Skin of body (tissue), 2 donors: ENCODE results near the gene SLC12A7. TPM values are rescaled to one million over a fixed set of nuclear protein-coding genes. Genes with fewer than 3 reads are reported as not detected.
A peak's percentile ranks its signal among the peaks of the same experiment; 100 is the strongest.
"Not testable (repeated sequence)": the region's sequence is repeated elsewhere in the genome, so short reads cannot be mapped to it uniquely, and the experiment has no call there.

Experiments used
- DNase-seq: peaks from one replicate; lab custom pipeline; 2025; lab: John Stamatoyannopoulos, UW
- total RNA-seq: library from RNA; depleted of rRNA; stranded (reverse); fragments of >200 nt; gene quantifications from one replicate; pipeline ENCODE4 v1.2.3, GENCODE V29; 2014

SLC12A7 gene
- total RNA-seq, 1 donor from 2014 or later, result 13.7 TPM

DNA sequence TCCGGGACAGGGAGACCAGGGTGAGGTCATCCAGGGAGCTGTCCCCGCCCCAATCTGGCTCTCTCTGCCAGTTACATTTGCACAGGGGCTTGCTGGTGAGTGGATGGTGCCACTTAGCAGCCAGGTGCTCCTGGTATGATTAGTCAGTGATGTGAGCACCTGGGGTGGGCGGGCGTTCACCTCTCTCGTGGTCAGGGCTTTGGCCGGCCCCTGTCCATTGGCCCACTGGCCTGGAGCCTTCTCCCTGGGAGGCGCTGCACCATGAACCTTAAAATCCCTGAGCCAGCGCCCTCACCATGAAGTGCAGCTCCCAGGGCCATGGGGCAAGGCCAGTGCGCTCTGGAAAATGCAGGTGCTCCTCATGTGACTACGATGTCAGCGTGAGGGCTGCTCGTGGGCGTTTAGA lies 101.2 kb downstream of the SLC12A7 start:
- no peak for DNase-seq

- DNase-seq, result no peak
Observed at GRCh38 chr5:1010181-1010510, 101.7 kb downstream of the SLC12A7 start.

GRCh38 chr5:1009359-1010180 lies 102.3 kb downstream of the SLC12A7 start:
- no peak for DNase-seq

- no peak for DNase-seq
Observed at GRCh38 chr5:1008451-1009358, 103.2 kb downstream of the SLC12A7 start, which contains the start of gene NKD2. TSS of gene NKD2 (plus strand) at chr5:1008802. CDS start at chr5:1009058, 256 bp downstream.

GRCh38 chr5:1007681-1008450 lies 104.0 kb downstream of the SLC12A7 start:
- no peak for DNase-seq

DNA sequence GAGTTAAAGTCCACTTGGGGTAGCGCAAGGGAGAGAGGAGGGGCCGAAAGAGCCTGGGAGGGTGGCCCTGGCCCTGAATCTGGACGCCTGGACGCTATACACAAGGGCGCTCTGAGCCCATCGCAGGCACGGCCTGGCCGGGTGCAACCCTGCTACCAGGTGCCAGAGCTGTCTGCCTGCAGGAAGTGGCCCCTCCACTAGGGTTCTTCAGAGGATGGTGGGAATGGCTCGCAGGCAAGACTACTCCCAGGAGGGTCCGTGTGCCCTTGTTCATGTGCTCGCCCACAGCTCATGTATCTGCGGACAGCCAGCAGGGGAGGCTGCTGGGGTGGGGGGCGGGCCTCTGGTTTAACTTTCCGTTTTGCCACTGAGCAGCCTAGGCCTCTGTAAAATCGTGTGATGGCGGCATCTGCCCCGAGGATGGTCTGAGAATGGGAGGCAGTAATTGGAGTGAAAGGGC lies 104.6 kb downstream of the SLC12A7 start:
- DNase-seq, result no peak

GRCh38 chr5:1006656-1007071 lies 105.2 kb downstream of the SLC12A7 start:
- DNase-seq, result no peak

DNA sequence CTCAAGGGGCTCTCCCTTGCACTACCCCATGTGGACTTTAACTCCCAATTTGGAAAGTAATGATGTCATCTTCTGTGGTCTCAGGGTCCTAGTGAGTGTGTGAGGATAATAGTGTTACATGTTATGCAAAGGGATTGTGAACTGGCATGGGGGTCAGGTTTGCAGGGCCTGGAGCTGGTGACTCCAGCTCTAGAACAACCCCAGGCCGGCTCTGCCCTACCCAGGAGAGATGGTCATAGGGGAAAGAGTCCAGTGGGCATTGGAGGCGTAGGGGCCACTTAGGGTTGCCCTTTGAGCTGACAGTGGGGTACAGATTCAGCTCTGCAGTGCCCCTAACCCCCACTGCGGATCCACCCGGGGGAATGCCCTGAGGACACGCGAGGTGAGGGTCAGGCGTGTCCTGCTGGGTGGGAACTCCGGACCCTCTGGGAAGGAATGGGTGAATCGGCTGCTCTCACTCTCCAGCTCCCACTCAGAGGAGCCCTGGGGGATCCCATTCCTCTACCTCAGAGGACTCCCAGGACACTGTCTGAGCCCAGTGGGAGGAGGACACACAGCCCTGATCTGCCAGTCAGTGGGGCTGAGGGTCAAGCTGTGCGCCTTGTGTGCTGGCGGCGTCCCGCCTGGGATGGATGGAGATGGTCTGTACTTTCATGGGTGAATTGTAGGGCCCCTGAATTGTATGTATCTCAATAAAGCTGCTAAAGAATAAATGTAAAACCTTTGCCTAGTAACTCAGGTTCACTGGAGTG lies 105.8 kb downstream of the SLC12A7 start:
- DNase-seq, result no peak

DNA sequence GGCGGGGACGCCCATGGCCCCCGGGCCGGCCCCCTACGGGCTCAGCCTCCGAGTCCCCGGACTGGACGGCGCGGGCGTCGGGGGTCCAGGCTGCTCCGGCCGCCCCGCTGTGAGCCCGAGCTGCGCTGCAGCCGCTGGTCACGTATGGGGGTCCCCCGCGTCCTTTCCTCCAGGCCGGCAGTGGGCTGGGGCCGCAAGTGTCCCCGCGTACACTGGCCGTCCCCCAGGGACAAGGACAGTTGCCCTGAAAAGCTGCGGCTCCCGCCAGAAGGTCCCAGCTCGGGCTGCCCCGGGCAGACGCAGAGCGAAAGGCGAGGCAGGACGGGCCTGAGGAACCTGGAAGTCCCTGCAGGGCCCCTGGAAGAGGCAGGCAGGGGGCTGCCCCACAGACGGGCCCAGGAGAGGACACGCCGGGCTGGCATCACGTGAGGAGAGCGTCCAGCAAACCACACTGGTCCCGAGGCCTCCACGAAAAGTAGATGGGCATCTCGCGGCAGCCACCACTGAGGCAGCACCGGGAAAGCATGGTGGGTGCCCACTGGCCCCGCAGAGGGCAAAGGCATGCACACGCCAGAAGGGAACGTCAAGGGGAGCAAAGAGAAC lies 106.5 kb downstream of the SLC12A7 start:
- no peak for DNase-seq

DNA sequence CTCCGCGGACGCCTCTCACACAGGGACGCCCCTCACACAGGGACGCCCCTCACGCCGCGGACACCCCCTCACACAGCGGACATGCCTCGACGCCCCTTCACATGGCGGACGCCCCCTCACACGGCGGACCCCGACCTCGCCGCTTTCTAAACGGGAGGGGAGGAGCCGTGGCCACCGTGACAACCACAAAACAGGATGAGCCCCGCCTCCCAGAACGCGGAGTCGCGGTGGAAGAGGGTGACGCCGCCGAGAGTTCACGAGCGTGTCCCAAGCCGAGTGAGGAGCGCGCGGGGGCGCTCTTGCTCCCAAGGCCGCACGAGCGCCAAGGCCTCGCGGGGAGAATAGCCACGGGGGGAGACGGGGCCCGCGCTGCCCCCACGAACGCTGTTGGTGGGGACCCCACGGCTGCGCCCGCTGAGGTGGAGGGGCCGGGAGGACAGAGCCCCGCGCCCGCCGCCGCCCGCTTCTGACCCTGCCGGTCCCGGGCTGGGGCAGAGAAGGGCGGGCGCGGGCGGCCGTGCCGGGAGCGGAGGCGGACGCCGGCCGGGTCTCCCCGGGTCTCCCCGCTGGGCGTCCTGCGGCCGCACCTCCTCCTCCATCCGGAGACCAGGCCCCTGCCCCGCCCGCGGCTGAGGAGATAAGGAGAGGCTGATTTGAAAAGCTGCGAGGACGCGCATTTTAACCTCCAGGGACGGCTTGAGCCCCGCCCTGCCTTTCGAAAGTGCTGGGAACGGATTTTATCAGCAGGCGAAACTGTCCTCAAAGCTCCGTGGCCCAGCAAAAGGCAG lies 107.2 kb downstream of the SLC12A7 start:
- peak; percentile 42 for DNase-seq

DNA sequence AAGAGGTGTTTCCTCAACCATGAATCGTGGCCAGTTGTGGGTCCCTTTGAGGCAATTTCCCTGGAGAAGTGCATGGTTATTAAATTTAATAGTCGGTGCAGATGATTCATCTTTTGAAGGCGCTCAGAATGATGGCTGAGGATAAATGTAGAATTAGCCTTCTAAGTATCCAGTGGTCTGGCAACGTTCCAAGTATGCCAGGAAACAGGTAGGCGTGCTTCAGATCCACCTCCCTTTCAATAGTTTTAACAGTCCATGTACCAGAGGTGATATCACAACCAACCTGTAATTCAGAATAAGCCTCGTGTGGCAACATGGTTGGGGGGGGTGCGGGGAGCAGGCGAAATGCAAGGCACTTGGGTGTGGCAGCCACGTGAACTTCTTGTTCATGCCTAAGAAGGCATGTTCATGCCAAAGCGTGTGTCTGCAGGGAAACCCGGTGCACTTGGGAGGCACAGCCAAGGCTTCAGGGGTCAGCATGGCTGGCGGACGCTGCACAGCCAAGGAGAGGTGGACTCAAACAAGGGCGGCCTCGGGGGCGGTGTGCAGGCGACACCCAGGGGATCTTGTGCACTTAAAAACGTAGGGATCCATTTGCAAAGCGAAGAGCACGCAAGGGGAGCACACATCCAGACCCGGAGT lies 108.4 kb downstream of the SLC12A7 start:
- no peak for DNase-seq

GRCh38 chr5:1002836-1003235 lies 109.0 kb downstream of the SLC12A7 start:
- DNase-seq, result no peak

- no peak for DNase-seq
Observed at GRCh38 chr5:1002271-1002546, 109.7 kb downstream of the SLC12A7 start.

- no peak for DNase-seq
Observed at GRCh38 chr5:1001406-1002270, 110.2 kb downstream of the SLC12A7 start.

GRCh38 chr5:1000831-1001230 lies 111.0 kb downstream of the SLC12A7 start:
- DNase-seq, result not testable (repeated sequence)
